Panc1 (cell line): ENCODE measurements around the gene UNC13A. TPM values are rescaled to one million over a fixed set of nuclear protein-coding genes. Genes with fewer than 3 reads are reported as not detected.

Experiments
- ATAC-seq: fragments of 200-7000 bp; cut with Tn5 transposase; 2 replicates; pipeline ENCODE4 v1.9.1; 2020; ENCODE audit warnings: mild to moderate bottlenecking, moderate library complexity
- BruUV-seq: library from RNA; stranded (reverse); fragments of 400-500 nt; replicated peaks from 2 replicates; lab custom pipeline; 2021; lab: Mats Ljungman, UMichigan
- CTCF ChIA-PET: fragments of 300-600 bp; sonication (Branson Sonifier 250); formaldehyde crosslinking; loops from one replicate; lab custom pipeline; 2022; ENCODE audit warnings: antibody characterized with exemption; lab: Charles Lee
- POLR2A ChIA-PET: fragments of 300-600 bp; sonication (Branson Sonifier 250); formaldehyde crosslinking; loops from one replicate; lab custom pipeline; 2022; ENCODE audit warnings: antibody characterized with exemption; lab: Charles Lee
- DNase-seq: peaks from one replicate; pipeline ENCODE4 v3.0.0-alpha.2; 2010; ENCODE audit warnings: low read depth, low spot score
- H3K27ac ChIP-seq: 2 replicates; pipeline ENCODE4 v1.5.1; 2011; ENCODE audit warnings: mild to moderate bottlenecking, low read length, inconsistent platforms
- H3K27me3 ChIP-seq: fragments of 200-500 bp; sonication (Bioruptor generic); 2 replicates; pipeline ENCODE4 v1.6.0; 2014; ENCODE audit warnings: low read length, inconsistent platforms; ENCODE audit not compliant: control insufficient read depth, insufficient read depth
- H3K36me3 ChIP-seq: fragments of 200-500 bp; sonication (Bioruptor generic); 2 replicates; pipeline ENCODE4 v1.5.1; 2014; ENCODE audit warnings: inconsistent platforms, mild to moderate bottlenecking, low read length, moderate library complexity; ENCODE audit not compliant: control insufficient read depth, insufficient read depth
- H3K4me1 ChIP-seq: 2 replicates; pipeline ENCODE4 v1.5.1; 2011; ENCODE audit warnings: inconsistent platforms, mild to moderate bottlenecking, low read length, moderate library complexity; ENCODE audit not compliant: control insufficient read depth, insufficient read depth
- H3K4me3 ChIP-seq, 2 experiments: 2 replicates each; pipeline ENCODE4 v1.5.1; 2011 to 2012; ENCODE audit warnings: low read depth in 2 of 2, low read length in 2 of 2, mild to moderate bottlenecking in 2 of 2, inconsistent platforms in 1 of 2, moderate library complexity in 1 of 2
- H3K9me3 ChIP-seq: fragments of 200-500 bp; sonication (Bioruptor generic); 2 replicates; pipeline ENCODE4 v1.5.1; 2014; ENCODE audit warnings: low read depth, mild to moderate bottlenecking, inconsistent platforms, low read length, moderate library complexity; ENCODE audit not compliant: control insufficient read depth, insufficient read depth
- POLR2AphosphoS5 ChIP-seq: IDR thresholded peaks from 2 replicates; pipeline ENCODE4 v1.6.1; 2012; ENCODE audit warnings: mild to moderate bottlenecking, low read depth, low read length, moderate library complexity
- SIN3A ChIP-seq: IDR thresholded peaks from 2 replicates; pipeline ENCODE4 v1.6.1; 2012; ENCODE audit warnings: low read depth, mild to moderate bottlenecking, low read length, moderate library complexity, borderline replicate concordance; ENCODE audit not compliant: insufficient read depth
- TCF7L2 ChIP-seq: IDR thresholded peaks from 2 replicates; pipeline ENCODE4 v1.6.1; 2011; ENCODE audit warnings: mild to moderate bottlenecking, low read depth, low read length, inconsistent platforms
- in situ Hi-C: cut with HindIII; loops from 2 replicates; pipeline ENCODE4 v1.10.0; 2016; ENCODE audit warnings: low sequenced_read_pairs, low pct_unique_long_range_greater_than_20kb
- intact Hi-C: fragments of 100-400 bp; cut with micrococcal nuclease; formaldehyde crosslinking; loops from one replicate; pipeline ENCODE4 v1.10.0; 2022; ENCODE audit not compliant: unreplicated experiment
- total RNA-seq: library from RNA; stranded (reverse); gene quantifications from one replicate; pipeline ENCODE4 v1.2.1, GENCODE V29; 2021; ENCODE audit not compliant: unreplicated experiment
- TF ChIP-seq, protein P1 (sequence below): fragments of 450-650 bp; IDR thresholded peaks from 2 replicates; pipeline ENCODE4 v1.5.1; 2017; ENCODE audit warnings: mild to moderate bottlenecking
- TF ChIP-seq, protein P2 (sequence below), 2 experiments: IDR thresholded peaks; 2 replicates each; pipeline ENCODE4 v1.6.1; 2011 to 2012; ENCODE audit warnings: low read depth in 2 of 2, control low read depth in 1 of 2, low read length in 1 of 2, mild to moderate bottlenecking in 1 of 2, moderate library complexity in 1 of 2; ENCODE audit not compliant: insufficient read depth in 1 of 2

Gene UNC13A
- total RNA-seq, 1 experiment from 2014 or later = 0.46 TPM

DNA sequence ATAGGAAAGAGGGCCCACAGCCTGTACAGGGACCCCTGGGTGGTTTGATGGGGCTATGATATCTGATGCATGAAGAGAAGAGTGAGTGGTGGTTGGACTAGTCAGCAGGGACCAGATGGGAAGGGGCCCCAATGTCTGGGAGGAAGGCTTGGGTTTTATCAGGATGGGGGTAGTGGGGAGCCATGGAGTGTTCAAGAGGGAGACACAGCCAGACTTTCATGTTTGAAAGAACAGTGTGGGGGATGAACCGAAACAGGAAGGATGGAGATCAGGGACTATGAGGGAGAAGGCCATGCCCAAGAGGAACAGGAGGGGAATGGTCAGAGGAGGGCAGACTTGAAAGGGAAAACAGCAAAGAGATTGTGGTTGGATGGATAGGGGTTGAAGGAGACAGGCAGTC, 63.1 kb downstream of the UNC13A start:
- DNase-seq = no peak
- no peak for ATAC-seq
- intact Hi-C loops = no loop called here
- no peaks in the 10 kb centered on the region for H3K4me1 ChIP-seq
- no TSS peak for BruUV-seq
- no peak overlapping the region for H3K4me3 ChIP-seq
- H3K27me3 ChIP-seq = no peaks in the 10 kb centered on the region
- H3K9me3 ChIP-seq = no peaks in the 10 kb centered on the region
- in situ Hi-C loops = no loop called here
- TF ChIP-seq, protein P1, sequence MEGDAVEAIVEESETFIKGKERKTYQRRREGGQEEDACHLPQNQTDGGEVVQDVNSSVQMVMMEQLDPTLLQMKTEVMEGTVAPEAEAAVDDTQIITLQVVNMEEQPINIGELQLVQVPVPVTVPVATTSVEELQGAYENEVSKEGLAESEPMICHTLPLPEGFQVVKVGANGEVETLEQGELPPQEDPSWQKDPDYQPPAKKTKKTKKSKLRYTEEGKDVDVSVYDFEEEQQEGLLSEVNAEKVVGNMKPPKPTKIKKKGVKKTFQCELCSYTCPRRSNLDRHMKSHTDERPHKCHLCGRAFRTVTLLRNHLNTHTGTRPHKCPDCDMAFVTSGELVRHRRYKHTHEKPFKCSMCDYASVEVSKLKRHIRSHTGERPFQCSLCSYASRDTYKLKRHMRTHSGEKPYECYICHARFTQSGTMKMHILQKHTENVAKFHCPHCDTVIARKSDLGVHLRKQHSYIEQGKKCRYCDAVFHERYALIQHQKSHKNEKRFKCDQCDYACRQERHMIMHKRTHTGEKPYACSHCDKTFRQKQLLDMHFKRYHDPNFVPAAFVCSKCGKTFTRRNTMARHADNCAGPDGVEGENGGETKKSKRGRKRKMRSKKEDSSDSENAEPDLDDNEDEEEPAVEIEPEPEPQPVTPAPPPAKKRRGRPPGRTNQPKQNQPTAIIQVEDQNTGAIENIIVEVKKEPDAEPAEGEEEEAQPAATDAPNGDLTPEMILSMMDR = no peak
- TF ChIP-seq, protein P2, sequence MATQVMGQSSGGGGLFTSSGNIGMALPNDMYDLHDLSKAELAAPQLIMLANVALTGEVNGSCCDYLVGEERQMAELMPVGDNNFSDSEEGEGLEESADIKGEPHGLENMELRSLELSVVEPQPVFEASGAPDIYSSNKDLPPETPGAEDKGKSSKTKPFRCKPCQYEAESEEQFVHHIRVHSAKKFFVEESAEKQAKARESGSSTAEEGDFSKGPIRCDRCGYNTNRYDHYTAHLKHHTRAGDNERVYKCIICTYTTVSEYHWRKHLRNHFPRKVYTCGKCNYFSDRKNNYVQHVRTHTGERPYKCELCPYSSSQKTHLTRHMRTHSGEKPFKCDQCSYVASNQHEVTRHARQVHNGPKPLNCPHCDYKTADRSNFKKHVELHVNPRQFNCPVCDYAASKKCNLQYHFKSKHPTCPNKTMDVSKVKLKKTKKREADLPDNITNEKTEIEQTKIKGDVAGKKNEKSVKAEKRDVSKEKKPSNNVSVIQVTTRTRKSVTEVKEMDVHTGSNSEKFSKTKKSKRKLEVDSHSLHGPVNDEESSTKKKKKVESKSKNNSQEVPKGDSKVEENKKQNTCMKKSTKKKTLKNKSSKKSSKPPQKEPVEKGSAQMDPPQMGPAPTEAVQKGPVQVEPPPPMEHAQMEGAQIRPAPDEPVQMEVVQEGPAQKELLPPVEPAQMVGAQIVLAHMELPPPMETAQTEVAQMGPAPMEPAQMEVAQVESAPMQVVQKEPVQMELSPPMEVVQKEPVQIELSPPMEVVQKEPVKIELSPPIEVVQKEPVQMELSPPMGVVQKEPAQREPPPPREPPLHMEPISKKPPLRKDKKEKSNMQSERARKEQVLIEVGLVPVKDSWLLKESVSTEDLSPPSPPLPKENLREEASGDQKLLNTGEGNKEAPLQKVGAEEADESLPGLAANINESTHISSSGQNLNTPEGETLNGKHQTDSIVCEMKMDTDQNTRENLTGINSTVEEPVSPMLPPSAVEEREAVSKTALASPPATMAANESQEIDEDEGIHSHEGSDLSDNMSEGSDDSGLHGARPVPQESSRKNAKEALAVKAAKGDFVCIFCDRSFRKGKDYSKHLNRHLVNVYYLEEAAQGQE (IDR thresholded peaks at IDR 0.05; ENCODE audit: insufficient read depth in 1 of 2, low read depth in 2 of 2, low read length in 1 of 2) = no peak
- no peak overlapping the region for H3K27ac ChIP-seq
- CTCF ChIA-PET = no interaction called here
- POLR2A ChIA-PET = no interaction called here
- H3K36me3 ChIP-seq = no peaks in the 10 kb centered on the region

DNA sequence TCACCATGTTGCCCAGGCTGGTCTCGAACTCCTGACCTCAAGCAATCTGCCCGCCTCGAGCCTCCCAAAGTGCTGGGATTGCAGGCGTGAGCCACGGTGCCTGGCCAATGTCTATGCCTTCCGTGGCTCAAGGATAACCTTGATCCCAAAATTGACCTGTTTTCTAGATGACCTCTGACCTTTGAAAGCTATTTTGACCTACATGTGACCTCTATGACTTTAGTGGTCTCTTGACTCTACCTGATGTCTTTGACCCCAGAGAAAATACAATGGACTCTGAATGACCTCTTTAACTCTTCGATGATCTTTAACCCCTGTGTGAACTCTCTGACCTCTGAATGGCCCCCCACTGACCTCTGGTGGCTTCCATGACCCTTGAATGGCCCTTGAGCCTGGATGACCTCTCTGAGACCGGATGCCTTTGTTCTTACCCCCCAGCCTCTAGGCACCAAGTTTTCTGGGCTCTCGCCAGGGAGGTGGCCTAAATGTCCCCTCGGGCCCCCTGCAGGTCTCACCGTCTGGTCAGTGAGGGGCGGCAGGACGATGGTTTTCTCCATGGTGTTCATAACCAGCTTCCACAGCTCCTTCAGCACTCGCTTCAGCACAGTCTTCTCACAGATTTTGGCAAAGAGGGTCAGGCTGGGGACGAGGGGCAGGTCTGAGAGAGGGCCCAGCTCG, 63.7 kb downstream of the UNC13A start:
- Histone ChIP-seq H3K9me3 (no peaks in the 10 kb centered on the region), H3K4me3 (no peak overlapping the region), H3K4me1 (no peaks in the 10 kb centered on the region), H3K27me3 (no peaks in the 10 kb centered on the region), H3K27ac (no peak overlapping the region), H3K36me3 (no peaks in the 10 kb centered on the region)
- CTCF ChIA-PET = no interaction called here
- POLR2A ChIA-PET = no interaction called here
- in situ Hi-C loops = no loop called here
- TF ChIP-seq, protein P1 = no peak
- TF ChIP-seq SIN3A = no peak
- TF ChIP-seq TCF7L2 = no peak
- no peak for TF ChIP-seq POLR2AphosphoS5
- TF ChIP-seq, protein P2 (IDR thresholded peaks at IDR 0.05; ENCODE audit: insufficient read depth in 1 of 2, low read depth in 2 of 2, low read length in 1 of 2) = no peak
- no TSS peak for BruUV-seq
- intact Hi-C loops = no loop called here
- ATAC-seq (no peak), DNase-seq (no peak)
